Neural progenitor cell (in vitro differentiated cells): Measurements from ENCODE around the gene MINDY4.

Experiments
- EZH2 ChIP-seq: fragments of 200-600 bp; sonication (generic); IDR thresholded peaks from 2 replicates; pipeline ENCODE4 v1.6.1; 2017; ENCODE audit warnings: antibody characterized with exemption, mild to moderate bottlenecking, moderate library complexity
- EZH2phosphoT487 ChIP-seq: fragments of 200-600 bp; sonication (generic); IDR thresholded peaks from 2 replicates; pipeline ENCODE4 v1.6.1; 2017; ENCODE audit warnings: antibody characterized with exemption
- TF ChIP-seq, protein P1 (sequence below): fragments of 200-600 bp; sonication (generic); IDR thresholded peaks from 2 replicates; pipeline ENCODE4 v1.5.1; 2017; ENCODE audit warnings: antibody characterized with exemption, mild to moderate bottlenecking

GRCh38 chr7:30858576-30858975 is 87.4 kb downstream of the MINDY4 start:
- TF ChIP-seq EZH2phosphoT487: no peak
- TF ChIP-seq, protein P1, sequence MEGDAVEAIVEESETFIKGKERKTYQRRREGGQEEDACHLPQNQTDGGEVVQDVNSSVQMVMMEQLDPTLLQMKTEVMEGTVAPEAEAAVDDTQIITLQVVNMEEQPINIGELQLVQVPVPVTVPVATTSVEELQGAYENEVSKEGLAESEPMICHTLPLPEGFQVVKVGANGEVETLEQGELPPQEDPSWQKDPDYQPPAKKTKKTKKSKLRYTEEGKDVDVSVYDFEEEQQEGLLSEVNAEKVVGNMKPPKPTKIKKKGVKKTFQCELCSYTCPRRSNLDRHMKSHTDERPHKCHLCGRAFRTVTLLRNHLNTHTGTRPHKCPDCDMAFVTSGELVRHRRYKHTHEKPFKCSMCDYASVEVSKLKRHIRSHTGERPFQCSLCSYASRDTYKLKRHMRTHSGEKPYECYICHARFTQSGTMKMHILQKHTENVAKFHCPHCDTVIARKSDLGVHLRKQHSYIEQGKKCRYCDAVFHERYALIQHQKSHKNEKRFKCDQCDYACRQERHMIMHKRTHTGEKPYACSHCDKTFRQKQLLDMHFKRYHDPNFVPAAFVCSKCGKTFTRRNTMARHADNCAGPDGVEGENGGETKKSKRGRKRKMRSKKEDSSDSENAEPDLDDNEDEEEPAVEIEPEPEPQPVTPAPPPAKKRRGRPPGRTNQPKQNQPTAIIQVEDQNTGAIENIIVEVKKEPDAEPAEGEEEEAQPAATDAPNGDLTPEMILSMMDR: no peak
- no peak for TF ChIP-seq EZH2
